HG02981 (cell line): ENCODE results near the gene TUBB4B.
"Not testable (repeated sequence)": the region's sequence is repeated elsewhere in the genome, so short reads cannot be mapped to it uniquely, and the experiment has no call there.

ENCODE experiments used
- ATAC-seq: cut with Tn5 transposase; IDR thresholded peaks from one replicate; pipeline ENCODE4 v1.9.1; 2021; ENCODE audit warnings: mild to moderate bottlenecking, moderate library complexity; ENCODE audit not compliant: unreplicated experiment

TUBB4B gene

DNA sequence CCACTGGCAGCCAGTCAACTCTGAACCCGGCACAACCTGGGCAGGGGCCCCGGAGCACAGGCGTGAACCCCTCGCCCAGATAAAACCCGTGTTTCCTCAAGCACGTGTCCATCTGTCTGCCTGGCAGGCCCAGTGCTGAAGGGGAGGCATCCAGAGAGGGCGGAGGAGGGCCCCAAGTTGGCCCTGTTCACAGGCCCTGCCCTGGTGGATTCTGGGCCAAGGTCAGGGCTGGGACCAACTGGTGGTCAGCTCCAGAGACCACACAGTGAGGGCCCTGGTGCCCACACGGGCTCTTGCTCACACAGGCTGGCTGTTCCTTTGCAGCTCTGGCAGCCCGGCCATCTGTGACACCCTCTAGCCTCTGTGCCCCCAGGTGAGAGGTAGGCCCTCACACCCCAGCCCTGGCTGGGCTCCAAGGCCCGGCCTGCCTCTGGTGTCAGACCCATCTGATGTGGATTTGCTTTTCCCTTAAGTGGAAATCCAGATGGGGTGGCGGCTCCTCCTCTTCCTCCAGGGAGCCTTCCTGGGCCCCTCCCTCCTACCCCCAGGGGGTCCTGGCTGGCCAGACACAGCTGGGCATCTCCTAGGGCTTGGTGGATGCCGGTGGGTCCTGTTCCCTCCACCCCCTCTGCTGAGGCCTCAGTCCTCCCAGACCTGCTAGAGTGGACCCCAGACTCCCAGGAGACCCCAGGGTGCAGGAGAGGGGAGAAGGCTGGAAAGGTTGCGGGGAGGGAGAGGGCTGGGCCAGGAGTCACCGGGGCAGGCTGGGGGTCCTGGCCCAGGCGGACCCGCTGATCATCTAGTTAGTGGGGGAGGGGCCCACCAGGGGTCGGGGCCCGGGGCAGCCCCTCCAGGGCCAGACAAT lies 9.5 kb downstream of the TUBB4B start:
- ATAC-seq: no peak

DNA sequence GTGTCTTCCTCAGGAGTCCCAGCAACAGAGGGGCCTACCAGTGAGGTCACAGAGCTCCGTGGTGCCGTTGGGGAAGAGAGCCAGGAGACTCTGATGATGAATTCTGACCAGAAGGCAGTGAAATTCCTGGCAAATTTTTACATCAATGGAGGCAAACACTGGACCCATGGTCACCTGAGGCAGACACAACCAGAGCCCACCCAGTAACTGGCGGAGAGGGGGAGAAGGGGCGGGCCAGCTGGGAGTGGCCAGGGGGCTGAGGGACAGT lies 10.0 kb downstream of the TUBB4B start, which contains the start of gene STPG3:
Gene STPG3 (plus strand): TSS at position 93 of the 268 bp plus-strand sequence. CDS start 1 bp downstream, at position 94.
- ATAC-seq: no peak

DNA sequence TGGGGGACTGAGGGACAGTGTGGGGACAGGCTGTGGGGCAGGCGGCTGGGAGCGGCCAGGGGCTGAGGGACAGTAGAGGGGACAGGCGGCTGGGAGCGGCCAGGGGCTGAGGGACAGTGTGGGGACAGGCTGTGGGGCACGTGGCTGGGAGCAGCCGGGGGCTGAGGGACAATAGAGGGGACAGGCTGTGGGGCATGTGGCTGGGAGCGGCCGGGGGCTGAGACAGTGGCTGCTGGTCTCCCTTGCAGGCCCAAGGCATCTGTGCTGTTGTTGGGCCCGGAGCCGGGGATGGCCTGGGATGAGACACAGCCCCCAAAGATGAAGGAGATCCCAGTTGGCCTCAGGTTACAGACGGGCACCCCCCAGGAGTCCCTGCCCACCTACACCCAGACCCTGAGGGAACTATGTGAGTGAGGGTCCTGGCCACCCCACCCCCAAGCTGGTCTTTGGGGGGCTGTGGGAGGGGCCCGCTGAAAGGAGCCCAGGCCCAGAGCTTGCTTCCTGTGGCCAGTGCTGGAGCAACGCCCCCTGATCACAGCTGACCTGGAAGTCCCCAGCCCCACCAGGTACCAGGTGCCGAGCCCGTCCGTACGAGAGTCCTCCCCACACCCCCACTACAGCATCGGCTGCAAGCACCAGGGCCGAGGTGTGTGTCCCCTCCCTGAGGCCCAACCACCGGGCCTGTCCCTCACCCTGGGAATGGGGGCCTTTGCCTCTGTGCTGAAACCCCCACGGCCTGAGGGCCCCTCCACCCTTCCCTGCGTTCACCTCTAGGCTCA lies 10.6 kb downstream of the TUBB4B start:
- no peak for ATAC-seq

DNA sequence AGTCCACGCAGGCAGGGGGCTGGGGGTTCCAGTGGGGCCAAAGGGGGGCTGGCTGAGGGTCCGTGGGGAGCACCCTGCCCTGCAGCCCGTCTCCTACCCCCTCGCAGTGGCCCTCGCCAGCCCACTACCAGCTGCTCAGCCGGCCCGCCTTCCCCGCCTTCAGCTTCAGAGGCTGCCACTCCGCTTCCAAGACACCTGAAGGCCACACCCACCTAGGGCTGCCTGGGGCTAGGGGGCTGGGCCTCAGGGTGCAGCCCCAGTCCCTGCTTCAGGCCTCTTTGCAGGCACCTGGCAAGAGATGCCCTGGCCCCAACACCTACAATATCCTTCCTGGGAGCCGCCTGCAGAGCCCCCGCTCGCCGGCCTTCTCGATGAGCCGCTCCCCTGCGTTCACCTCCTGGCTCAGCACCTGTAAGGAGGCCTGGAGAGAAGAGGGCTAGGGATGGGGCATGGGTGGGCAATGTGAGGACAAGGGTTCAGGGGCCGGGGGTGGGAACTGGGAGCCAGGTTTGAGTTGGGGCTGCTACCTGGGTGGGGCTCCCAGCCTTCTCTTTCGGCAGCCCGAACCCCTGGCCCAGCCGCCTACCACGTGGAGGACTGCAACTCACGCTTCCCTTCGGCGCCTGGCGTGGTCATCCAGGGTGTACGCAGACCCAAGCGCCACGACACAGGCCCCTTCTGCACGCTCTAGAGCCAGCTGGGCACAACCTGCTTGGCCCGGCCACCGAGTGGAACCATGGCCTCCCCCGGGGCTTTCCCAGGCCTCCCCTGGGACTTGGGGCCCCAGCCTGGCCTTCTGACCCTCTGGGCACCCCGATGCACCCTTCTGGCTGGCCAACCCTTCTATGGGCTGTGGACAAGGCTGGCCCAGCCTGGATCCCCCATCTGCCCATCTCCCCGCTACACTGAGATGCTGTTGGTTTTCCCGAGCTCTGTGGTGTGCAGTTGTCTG lies 11.7 kb downstream of the TUBB4B start:
- ATAC-seq: no peak

DNA sequence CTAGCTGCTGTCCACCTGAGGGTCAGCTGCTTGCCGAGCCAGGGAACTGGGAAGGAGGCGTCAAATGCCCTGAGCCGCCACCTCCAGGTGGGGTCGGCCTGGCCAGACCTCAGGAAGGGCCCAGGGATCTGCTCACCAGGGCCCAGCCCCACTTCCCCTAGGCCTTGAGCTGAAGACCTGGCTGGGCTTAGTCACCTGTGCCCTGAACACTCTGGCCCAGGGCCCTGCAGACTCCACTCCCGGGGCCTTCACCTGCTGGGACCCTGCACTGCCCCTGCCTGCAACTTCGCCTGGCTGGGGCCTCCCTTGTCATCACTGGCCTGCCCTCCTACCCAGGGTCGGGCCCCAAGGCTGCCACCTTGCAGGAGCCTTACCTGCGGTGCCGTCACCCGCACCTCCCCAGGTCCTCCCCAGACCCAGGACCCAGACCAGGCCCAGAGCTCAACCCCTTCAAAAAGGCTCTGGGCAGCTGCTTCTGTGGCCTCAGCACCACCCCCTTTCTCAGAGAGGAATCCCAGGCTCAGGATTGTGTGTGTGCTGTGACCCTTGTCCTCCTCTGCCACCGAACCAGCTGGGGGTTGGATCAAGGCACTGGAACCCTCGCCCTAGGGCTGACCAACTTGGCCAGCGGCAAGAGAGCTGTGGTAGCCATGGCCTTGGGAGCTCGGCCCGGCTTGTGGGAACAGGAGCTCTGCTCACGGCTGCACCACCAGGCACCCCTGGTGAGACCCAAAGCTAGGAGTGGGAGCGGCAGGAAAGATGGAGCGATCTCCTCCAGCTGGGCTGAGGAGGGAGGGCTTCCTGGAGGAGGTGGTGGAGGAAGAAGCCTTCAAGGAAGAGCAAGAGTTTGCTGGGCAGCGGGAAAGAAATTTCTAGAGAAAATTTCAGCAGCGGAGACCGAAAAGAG lies 12.9 kb downstream of the TUBB4B start:
- ATAC-seq: no peak

DNA sequence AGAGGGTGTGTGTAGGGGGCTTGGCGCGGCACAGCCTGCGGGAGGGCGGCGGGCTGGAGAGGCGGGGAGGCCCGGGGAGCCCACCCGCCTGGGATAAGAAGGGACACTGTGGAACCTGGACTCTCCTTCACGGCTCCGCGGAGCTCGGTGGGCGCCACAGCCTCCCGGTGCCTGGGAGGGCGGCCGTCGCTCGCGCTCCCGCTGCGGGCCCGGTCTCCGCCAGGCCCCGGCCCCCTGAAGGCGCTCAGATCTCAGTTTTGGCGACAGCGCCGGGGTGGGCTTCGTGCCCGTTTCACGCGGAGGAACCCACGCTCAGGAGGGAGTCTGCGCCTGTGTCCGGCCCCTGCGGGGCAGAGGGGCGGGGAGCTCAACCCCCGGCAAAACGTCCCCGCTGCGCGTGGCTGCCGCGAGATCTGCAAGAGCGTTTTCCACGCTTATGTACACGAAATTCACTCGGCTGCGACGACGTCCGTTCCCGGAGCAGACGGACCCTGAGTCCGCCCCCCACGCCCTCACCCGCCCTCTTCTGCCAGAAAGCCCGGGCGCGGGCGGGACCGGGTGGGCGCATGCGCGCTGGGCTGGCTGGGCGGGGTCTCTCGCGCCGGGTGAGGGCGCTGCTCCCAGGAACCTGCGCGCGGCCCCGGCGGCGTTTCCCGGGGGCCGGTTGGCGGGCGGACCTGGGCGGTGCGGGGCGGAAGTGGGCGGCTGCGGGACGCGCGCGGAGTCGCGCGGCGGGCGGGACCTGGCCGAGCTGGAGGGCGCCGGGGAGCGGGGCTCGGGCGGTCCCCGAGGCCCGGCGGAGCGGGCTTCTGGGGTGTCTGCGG lies 13.7 kb downstream of the TUBB4B start, which contains the start of gene NELFB:
Gene NELFB (plus strand): TSS at position 704 of the 824 bp plus-strand sequence.
- peak; percentile 82 for ATAC-seq

DNA sequence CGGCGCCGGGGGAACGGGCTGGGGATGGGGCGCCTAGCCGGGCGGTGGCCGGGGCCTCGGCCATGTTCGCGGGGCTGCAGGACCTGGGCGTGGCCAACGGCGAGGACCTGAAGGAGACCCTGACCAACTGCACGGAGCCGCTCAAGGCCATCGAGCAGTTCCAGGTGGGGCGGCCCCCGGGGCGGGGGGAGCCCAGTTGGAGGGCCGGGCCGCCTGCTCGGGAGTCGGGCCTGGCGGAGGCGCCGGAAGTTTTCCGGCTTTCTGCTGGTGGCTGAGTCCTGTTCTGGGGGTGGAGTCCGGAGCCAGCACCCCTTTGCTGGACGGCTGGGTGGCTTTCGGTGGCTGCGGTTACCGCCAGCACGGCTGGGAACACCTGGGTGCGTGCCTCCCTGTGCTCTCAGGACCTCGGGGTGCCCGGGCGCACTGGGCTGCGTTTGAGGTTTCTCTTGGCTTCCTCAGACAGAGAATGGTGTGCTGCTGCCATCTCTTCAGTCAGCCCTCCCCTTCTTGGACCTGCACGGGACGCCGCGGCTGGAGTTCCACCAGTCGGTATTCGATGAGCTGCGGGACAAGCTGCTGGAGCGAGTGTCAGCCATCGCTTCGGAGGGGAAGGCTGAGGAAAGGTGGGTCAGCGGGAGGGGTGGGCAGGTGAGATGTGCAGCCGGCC lies 14.5 kb downstream of the TUBB4B start:
- peak; percentile 20 for ATAC-seq

DNA sequence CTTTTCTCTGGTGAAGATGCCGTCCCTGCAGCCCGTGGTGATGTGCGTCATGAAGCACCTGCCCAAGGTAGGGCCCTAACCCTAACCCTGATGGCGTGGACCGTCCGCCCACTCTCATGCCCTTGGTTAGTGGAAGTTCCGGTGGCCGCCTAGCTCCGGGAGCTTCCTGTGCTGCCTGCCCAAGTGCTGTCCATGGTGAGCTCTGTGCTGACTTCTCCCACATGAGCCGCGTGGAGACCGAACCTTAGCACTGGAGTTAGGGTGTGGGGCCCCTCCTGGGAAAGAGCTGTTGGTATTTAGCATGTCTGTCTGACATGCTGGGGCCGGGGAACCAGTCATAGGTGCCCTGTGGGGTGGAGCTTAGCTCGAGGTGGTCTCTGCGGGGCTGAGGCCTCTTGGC lies 15.3 kb downstream of the TUBB4B start:
- no peak for ATAC-seq

DNA sequence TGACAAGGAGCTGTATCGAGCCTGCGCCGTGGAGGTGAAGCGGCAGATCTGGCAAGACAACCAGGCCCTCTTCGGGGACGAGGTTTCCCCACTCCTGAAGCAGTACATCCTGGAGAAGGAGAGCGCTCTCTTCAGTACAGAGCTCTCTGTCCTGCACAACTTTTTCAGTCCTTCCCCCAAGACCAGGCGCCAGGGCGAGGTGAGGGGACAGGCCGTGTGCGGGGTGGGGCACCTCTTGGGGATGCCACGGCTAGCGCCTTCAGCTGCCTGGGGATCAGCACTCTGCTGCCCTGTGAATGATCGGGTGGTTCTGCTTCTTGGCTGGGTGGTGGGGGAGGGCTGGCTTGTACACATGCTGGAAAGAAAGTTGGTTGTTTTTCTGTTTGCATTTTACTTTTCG lies 15.8 kb downstream of the TUBB4B start:
- ATAC-seq: no peak

DNA sequence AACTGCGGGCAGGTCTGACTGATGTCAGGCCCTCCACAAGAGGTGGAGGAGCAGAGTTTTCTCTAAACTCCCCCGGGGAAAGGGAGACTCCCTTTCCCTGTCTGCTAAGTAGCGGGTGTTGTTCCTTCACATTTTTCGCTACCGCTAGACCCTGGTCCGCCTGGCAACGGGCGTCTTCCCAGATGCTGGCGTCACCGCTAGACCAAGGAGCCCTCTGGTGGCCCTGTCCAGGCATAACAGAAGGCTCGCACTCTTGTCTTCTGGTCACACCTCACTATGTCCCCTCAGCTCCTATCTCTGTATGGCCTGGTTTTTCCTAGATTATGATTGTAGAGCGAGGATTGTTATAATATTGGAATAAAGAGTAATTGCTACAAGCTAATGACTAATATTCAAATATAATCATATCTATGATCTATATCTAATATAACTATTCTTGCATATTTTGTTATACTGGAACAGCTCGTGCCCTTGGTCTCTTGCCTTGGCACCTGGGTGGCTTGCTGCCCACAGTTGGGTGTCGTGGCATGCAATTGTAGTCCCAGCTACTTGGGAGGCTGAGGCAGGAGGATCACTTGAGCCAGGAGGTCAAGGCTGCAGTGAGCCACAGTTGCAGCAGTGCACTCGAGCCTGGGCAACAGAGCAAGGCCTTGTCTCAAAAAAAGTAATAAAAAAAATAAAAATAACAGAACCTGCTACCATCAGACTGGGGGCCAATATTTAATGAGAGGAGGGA lies 21.3 kb downstream of the TUBB4B start:
- ATAC-seq: not testable (repeated sequence)

DNA sequence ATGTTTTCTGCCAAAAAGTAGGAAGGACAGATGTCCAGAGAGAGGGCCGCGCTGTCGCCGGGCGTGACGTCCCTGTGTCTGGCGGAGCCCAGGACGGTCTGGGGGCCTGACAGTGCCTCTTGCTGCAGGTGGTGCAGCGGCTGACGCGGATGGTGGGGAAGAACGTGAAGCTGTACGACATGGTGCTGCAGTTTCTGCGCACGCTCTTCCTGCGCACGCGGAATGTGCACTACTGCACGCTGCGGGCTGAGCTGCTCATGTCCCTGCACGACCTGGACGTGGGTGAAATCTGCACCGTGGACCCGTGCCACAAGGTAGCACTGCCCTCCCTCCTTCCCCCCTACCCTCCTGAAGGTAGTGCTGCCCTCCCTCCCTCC lies 21.8 kb downstream of the TUBB4B start:
- no peak for ATAC-seq

DNA sequence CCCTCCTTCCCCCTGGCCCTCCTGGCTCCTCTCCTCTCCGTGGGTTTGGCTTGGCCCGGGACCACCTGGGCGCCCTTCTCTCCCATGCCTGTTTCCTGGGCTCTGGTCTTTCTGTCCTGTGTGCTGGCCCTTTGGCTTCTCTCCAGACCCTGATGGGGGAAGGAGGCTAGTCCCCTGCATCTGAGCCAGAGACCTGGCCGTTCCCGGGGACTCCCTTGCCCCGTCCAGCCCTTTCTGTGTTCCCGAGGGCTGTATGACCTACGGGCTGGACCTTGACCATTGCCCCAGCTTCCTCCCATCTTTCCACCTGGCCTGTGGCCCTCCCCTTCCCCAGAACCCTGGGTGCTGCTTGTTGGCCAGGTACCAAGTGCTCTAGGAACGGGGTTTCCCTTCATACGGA lies 22.4 kb downstream of the TUBB4B start:
- no peak for ATAC-seq

DNA sequence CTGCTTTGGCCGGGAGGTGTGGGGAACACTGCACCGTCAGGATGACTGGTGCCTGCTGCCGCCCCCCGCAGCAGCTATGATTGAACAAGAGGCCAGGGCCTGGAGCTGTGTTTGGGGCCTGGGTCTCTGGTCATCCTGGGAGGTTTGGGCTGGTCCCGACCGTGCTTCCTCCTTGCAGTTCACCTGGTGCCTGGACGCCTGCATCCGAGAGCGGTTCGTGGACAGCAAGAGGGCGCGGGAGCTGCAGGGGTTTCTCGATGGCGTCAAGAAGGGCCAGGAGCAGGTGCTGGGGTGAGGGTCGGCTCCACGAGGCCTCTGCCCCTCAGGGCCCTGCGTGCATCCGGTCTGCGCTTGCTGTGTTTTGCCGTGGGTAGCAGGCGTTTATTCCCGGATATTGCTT lies 23.0 kb downstream of the TUBB4B start:
- ATAC-seq: no peak

DNA sequence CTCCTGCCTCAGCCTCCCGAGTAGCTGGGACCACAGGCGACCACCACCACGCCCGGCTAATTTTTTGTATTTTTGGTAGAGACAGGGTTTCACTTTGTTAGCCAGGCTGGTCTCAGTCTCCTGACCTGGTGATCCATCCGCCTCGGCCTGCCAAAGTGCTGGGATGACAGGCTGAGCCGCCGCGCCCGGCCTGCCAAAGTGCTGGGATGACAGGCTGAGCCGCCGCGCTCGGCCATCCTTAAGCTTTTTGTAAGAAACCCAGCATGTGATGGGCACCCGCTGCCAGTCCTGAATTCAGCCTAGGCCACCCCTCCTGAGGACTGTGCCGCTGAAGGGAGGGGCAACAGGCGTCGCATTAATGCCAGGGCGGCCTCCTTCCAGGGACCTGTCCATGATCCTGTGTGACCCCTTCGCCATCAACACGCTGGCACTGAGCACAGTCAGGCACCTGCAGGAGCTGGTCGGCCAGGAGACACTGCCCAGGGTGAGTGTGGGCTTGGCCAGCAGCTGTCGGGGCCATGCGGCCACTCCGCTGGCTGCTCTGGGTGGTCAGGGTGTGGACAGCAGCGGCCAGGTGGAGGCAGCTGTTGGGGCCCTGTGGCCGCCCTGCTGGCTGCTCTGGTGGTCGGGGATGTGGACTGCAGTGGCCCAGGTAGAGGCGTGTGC lies 24.5 kb downstream of the TUBB4B start:
- ATAC-seq: no peak

DNA sequence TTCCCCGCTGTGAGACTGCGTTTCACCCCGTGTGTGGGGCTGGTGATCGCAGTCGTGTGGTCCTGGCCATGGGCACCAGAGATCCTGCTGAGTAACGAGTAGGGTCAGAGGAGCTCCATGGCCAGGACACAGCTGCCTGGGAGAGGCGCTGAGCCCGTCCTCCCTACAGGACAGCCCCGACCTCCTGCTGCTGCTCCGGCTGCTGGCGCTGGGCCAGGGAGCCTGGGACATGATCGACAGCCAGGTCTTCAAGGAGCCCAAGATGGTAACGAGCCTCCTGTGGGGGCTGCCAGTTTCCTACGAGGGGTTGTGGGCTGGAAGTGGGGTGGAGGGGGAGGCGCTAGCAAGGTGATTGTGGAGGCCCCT lies 25.1 kb downstream of the TUBB4B start:
- ATAC-seq: no peak

DNA sequence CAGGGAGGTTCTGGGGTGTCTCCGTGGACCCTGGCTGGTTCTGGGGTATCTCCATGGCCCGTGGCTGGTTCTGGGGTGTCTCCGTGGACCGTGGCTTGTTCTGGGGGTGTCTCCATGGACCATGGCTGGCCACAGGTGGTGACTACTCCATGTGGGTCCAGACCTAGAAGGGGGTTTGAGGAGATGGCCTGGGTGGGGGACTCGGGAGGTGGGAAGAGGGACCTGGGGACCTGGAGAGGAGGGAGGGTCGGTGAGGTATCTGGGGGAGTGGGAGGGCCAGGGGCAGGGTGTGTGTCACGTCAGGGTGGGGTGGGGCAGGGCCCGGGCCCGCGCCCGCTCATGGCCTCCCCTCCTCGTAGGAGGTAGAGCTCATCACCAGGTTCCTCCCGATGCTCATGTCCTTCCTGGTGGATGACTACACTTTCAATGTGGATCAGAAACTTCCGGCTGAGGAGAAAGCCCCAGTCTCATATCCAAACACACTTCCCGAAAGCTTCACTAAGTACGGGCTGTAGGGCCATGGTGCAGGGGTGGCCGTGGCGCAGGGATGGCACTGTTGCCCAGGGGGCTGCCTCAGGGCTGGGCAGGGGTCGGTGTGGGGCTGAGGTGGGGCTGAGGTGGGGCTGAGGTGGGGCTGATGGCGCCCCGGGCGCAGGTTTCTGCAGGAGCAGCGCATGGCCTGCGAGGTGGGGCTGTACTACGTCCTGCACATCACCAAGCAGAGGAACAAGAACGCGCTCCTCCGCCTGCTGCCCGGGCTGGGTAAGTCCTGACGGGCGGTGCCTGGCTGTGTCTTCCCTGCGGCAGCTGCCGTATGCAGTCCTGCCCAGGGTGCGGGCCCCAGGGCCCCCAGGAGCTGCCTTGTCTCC lies 25.7 kb downstream of the TUBB4B start:
- ATAC-seq: no peak

DNA sequence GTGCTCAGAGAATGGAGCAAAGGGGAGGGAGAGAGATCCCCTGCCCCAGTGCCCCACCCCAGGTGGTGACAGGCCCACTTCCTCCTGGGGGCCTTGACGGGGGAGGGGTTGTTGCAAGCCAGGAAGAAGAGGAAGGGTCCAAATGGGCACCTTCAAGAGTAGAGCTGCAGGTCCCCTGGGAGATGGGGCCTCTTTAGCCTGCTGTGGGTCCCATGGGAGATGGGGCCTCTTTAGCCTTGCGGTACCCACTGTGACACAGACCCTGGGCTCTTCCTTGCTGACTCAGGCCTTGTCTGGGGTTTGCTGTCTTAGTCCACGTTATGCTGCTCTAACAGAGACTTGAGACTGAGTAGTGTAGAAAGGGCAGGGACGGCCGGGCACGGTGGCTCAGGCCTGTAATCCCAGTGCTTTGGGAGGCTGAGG lies 26.9 kb downstream of the TUBB4B start:
- peak; percentile 43 for ATAC-seq
